ENCODE measurements around the gene ZFP82. TPM values are rescaled to one million over a fixed set of nuclear protein-coding genes. Genes with fewer than 3 reads are reported as not detected.

Gene ZFP82
- total and polyA plus RNA-seq, 2 donors (not counting 3 experiments of a cell fraction or from before 2014, with no cell fraction given), result 1.8 to 3.9 TPM

GRCh38 chr19:36373638-36374156 is 44.7 kb downstream of the ZFP82 start:
- Histone ChIP-seq H3K4me1 (ENCODE audit: control insufficient read depth, extremely low read depth, insufficient read depth, low read length) (peaks cover 7% of the 10 kb centered on the region), H3K9ac (replicated peaks; ENCODE audit: extremely low read depth, insufficient read depth, low read length) (no peak overlapping the region), H3K9me3 (replicated peaks; ENCODE audit: control insufficient read depth, insufficient read depth, low read length) (no peaks in the 10 kb centered on the region), H4K20me1 (replicated peaks; ENCODE audit: control insufficient read depth, extremely low read depth, insufficient read depth, low read length) (no peaks in the 10 kb centered on the region), H3K4me2 (ENCODE audit: insufficient read depth, low read length) (no peak overlapping the region), H3K27me3 (ENCODE audit: control insufficient read depth in 2 of 2, insufficient read depth in 2 of 2, low read length in 2 of 2) (no peaks in the 10 kb centered on the region), H3K27ac (ENCODE audit: insufficient read depth, low read depth, low read length) (no peak overlapping the region), H3K36me3 (ENCODE audit: control insufficient read depth in 2 of 2, extremely low read depth in 1 of 2, insufficient read depth in 2 of 2, low read length in 2 of 2) (no peaks in the 10 kb centered on the region), H3K79me2 (ENCODE audit: control insufficient read depth, insufficient read depth, low read length) (no peaks in the 10 kb centered on the region), H2AFZ (ENCODE audit: low read depth, low read length) (no peak overlapping the region), H3K9me1 (replicated peaks; ENCODE audit: control insufficient read depth, extremely low read depth, insufficient read depth, low read length) (no peaks in the 10 kb centered on the region), H3K4me3 (replicated peaks in 1 of 3; ENCODE audit: insufficient read depth in 1 of 3, low read depth in 1 of 3, low read length in 3 of 3) (no peak overlapping the region)
- ChIA-PET CTCF (no interaction called here), POLR2A (no interaction called here)
- BruUV-seq (replicated peaks), result no TSS peak
- FAIRE-seq (no peak), DNase-seq (ENCODE audit: low read depth, low spot score) (no peak)
- TF ChIP-seq POLR2A (IDR thresholded peaks at IDR 0.05; ENCODE audit: low read depth, low read length), result no peak
- no peak for TF ChIP-seq MYC (IDR thresholded peaks at IDR 0.05; ENCODE audit: low read depth, low read length)
- no peak for TF ChIP-seq MAX (IDR thresholded peaks at IDR 0.05; ENCODE audit: insufficient read depth, insufficient read length)
- TF ChIP-seq EZH2 (IDR thresholded peaks at IDR 0.05; ENCODE audit: borderline replicate concordance, low read depth, low read length, severe bottlenecking), result no peak
- no peak for TF ChIP-seq CTCF (IDR thresholded peaks at IDR 0.05; ENCODE audit: extremely low read depth in 1 of 2, insufficient read depth in 1 of 2, low read depth in 1 of 2, low read length in 2 of 2)
- TF ChIP-seq POLR2AphosphoS5 (IDR thresholded peaks at IDR 0.05; ENCODE audit: insufficient read depth, low read depth, low read length), result no peak
- no peak for TF ChIP-seq FOS (IDR thresholded peaks at IDR 0.05; ENCODE audit: borderline replicate concordance, insufficient read depth, low read length)
- no peak for TF ChIP-seq GATA2 (IDR thresholded peaks at IDR 0.05; ENCODE audit: insufficient read depth, insufficient read length, low read depth, low read length)
- no peak for TF ChIP-seq JUN (IDR thresholded peaks at IDR 0.05; ENCODE audit: borderline replicate concordance, insufficient read depth, insufficient read length, low read depth)
- intact Hi-C loops (cut with micrococcal nuclease), result no loop called here
- dilution Hi-C loops (cut with MboI; ENCODE audit: extremely low pct_ligation_motif_present, low sequenced_read_pairs), result no loop called here

Measured in endothelial cell of umbilical vein (primary cell).